SK-N-SH treated with all-trans-retinoic acid at 6 μM for 48 hours (cell line): ENCODE data around the gene KLF18.
"Not testable (repeated sequence)": the region's sequence is repeated elsewhere in the genome, so short reads cannot be mapped to it uniquely, and the experiment has no call there.

ENCODE experiments used
- ZFP30 ChIP-seq: fragments of 450-650 bp; formaldehyde crosslinking; IDR thresholded peaks from 2 replicates; pipeline ENCODE4 v1.5.0; 2022; ENCODE audit warnings: mild to moderate bottlenecking, moderate library complexity
- ZNF565 ChIP-seq: fragments of 450-650 bp; formaldehyde crosslinking; conservative IDR thresholded peaks from 2 replicates; pipeline ENCODE4 v1.5.0; 2020; ENCODE audit warnings: low read depth, mild to moderate bottlenecking, moderate library complexity

DNA sequence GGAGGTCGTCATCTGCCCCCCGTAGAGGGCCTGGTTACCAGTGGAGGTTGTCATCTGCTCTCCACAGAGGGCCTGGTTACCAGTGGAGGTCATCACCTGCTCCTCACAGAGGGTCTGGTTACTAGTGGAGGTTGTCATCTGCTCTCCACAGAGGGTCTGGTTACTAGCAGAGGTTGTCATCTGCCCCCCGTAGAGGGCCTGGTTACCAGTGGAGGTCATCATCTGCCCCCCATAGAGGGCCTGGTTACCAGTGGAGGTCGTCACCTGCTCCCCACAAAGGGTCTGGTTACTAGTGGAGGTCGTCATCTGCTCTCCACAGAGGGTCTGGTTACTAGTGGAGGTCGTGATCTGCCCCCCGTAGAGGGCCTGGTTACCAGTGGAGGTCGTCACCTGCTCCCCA, 1.9 kb downstream of the KLF18 start:
- TF ChIP-seq ZFP30, ZNF565 (CRISPR knock-in tag): not testable (repeated sequence)
